K562 (cell line): ENCODE results near the gene TRPV5. TPM values are rescaled to one million over a fixed set of nuclear protein-coding genes. Genes with fewer than 3 reads are reported as not detected.

Experiments used
- ATAC-seq: fragments of 200-7000 bp; cut with Tn5 transposase; 3 replicates; pipeline ENCODE4 v1.9.1; 2020; ENCODE audit warnings: moderate library complexity
- BruUV-seq: library from RNA; stranded (reverse); fragments of 400-500 nt; replicated peaks from 2 replicates; lab custom pipeline; 2021; lab: Mats Ljungman, UMichigan
- CTCF ChIA-PET: fragments of 300-600 bp; formaldehyde crosslinking; extraction: SDS; loops from one replicate; lab custom pipeline; 2021; ENCODE audit warnings: low intra/inter-chr PET ratio; lab: Yijun Ruan, JAX
- POLR2A ChIA-PET: fragments of 300-600, 350-650 bp; sonication (Branson Sonifier 250); formaldehyde crosslinking; extraction: SDS; loops from one replicate; lab custom pipeline; 2021; ENCODE audit warnings: antibody characterized with exemption, inconsistent platforms; lab: Yijun Ruan, JAX
- DNase-seq, 4 experiments: peaks; one replicate each; pipeline versions ENCODE4 v3.0.0 to v3.0.0-alpha.2; 2011 to 2018; ENCODE audit warnings: low spot score in 3 of 4, mixed read lengths in 3 of 4; ENCODE audit errors: extremely low read depth in 1 of 4
- FAIRE-seq: peaks from 2 replicates; lab custom pipeline; 2011; peaks lifted over from hg19 to GRCh38; lab: Jason Lieb, UNC
- H2AFZ ChIP-seq: 2 replicates; pipeline ENCODE4 v1.6.0; 2011; ENCODE audit warnings: low read depth, low read length, control low read depth, inconsistent platforms
- H3K27ac ChIP-seq: fragments of 200-600 bp; 3 replicates; pipeline ENCODE4 v1.8.0; 2011; ENCODE audit warnings: low read depth, mild to moderate bottlenecking, control low read depth, inconsistent platforms, low read length, moderate library complexity, mixed read lengths; ENCODE audit errors: extremely low read depth
- H3K27me3 ChIP-seq, 2 experiments: fragments of 300-600 bp in 1 of 2; 2 replicates in 1 of 2; 3 replicates in 1 of 2; pipeline versions ENCODE4 v1.6.0 to v1.8.0; 2011; ENCODE audit warnings: inconsistent platforms in 2 of 2, low read length in 2 of 2, mild to moderate bottlenecking in 1 of 2, mixed read lengths in 1 of 2, moderate library complexity in 1 of 2; ENCODE audit not compliant: control insufficient read depth in 2 of 2, insufficient read depth in 2 of 2
- H3K36me3 ChIP-seq: fragments of 300-600 bp; 3 replicates; pipeline ENCODE4 v1.8.0; 2011; ENCODE audit warnings: mild to moderate bottlenecking, low read length, inconsistent platforms; ENCODE audit not compliant: control insufficient read depth, insufficient read depth
- H3K4me1 ChIP-seq, 2 experiments: fragments of 200-600 bp in 1 of 2; replicated peaks in 1 of 2; 2 replicates in 1 of 2; 3 replicates in 1 of 2; pipeline versions ENCODE4 v1.5.1 to v1.8.0; 2011; ENCODE audit warnings: inconsistent platforms in 2 of 2, low read length in 2 of 2, mild to moderate bottlenecking in 1 of 2, mixed read lengths in 1 of 2, moderate library complexity in 1 of 2; ENCODE audit not compliant: control insufficient read depth in 2 of 2, insufficient read depth in 2 of 2
- H3K4me2 ChIP-seq: 2 replicates; pipeline ENCODE4 v1.6.1; 2011; ENCODE audit warnings: low read length, control low read depth, inconsistent platforms, mixed read lengths; ENCODE audit not compliant: insufficient read depth
- H3K4me3 ChIP-seq: fragments of 200-600 bp; sonication (generic), shearing (Covaris generic); 2 replicates; pipeline ENCODE4 v1.5.1; 2016; ENCODE audit warnings: control low read depth, inconsistent platforms
- H3K79me2 ChIP-seq: fragments of 200-600 bp; 3 replicates; pipeline ENCODE4 v1.8.0; 2011; ENCODE audit warnings: low read length, inconsistent platforms; ENCODE audit not compliant: control insufficient read depth, insufficient read depth
- H3K9ac ChIP-seq, 2 experiments: 2 replicates each; pipeline versions ENCODE4 v1.6.0 to v1.6.1; 2011; ENCODE audit warnings: low read depth in 2 of 2, low read length in 2 of 2, control low read depth in 1 of 2, inconsistent platforms in 1 of 2, mild to moderate bottlenecking in 1 of 2, mixed read lengths in 1 of 2; ENCODE audit not compliant: insufficient read depth in 1 of 2
- H3K9me1 ChIP-seq: one replicate; pipeline ENCODE4 v1.6.0; 2011; ENCODE audit warnings: inconsistent platforms, mild to moderate bottlenecking, low read length, moderate library complexity; ENCODE audit not compliant: control insufficient read depth, insufficient read depth
- H3K9me3 ChIP-seq: replicated peaks from 2 replicates; pipeline ENCODE4 v1.5.1; 2011; ENCODE audit warnings: low read depth, low read length, inconsistent platforms; ENCODE audit not compliant: control insufficient read depth, insufficient read depth
- H4K20me1 ChIP-seq: replicated peaks from 2 replicates; pipeline ENCODE4 v1.6.1; 2011; ENCODE audit warnings: low read length, inconsistent platforms, mixed read lengths; ENCODE audit not compliant: control insufficient read depth, insufficient read depth
- C11orf30 ChIP-seq: fragments of 450-650 bp; IDR thresholded peaks from 2 replicates; pipeline ENCODE4 v1.6.1; 2016; ENCODE audit warnings: low read depth, mild to moderate bottlenecking
- CBX8 ChIP-seq: fragments of 200-600 bp; sonication (generic); IDR thresholded peaks from 2 replicates; pipeline ENCODE4 v1.6.1; 2012; ENCODE audit warnings: borderline replicate concordance, mixed run types, low read depth, mild to moderate bottlenecking, moderate library complexity, mixed read lengths, low read length, control low read depth, inconsistent platforms; ENCODE audit not compliant: poor library complexity, severe bottlenecking; ENCODE audit errors: extremely low read depth
- ETV1 ChIP-seq: fragments of 450-650 bp; conservative IDR thresholded peaks from 2 replicates; pipeline ENCODE4 v1.6.1; 2016; ENCODE audit warnings: missing genetic modification characterization, control low read depth, low read depth, missing compliant biosample characterization
- HDAC1 ChIP-seq, 2 experiments: fragments of 450-650 bp; IDR thresholded peaks; 2 replicates each; pipeline ENCODE4 v1.6.1; 2016 to 2017; ENCODE audit warnings: inconsistent platforms in 1 of 2, mild to moderate bottlenecking in 1 of 2, moderate library complexity in 1 of 2
- MAFF ChIP-seq: IDR thresholded peaks from 2 replicates; pipeline ENCODE4 v1.6.1; 2012; ENCODE audit warnings: low read length, improper control_type of control experiment
- MAFG ChIP-seq: fragments of 450-650 bp; conservative IDR thresholded peaks from 2 replicates; pipeline ENCODE4 v1.6.1; 2016; ENCODE audit warnings: missing genetic modification characterization, missing compliant biosample characterization
- MAFK ChIP-seq: IDR thresholded peaks from 2 replicates; pipeline ENCODE4 v1.6.1; 2011; ENCODE audit warnings: low read length, improper control_type of control experiment
- MEIS2 ChIP-seq: fragments of 450-650 bp; IDR thresholded peaks from 2 replicates; pipeline ENCODE4 v1.6.1; 2014; ENCODE audit warnings: mild to moderate bottlenecking; ENCODE audit not compliant: partially characterized antibody
- NFATC3 ChIP-seq: fragments of 450-650 bp; IDR thresholded peaks from 2 replicates; pipeline ENCODE4 v1.6.1; 2017; ENCODE audit warnings: mild to moderate bottlenecking
- NFE2 ChIP-seq: IDR thresholded peaks from 2 replicates; pipeline ENCODE4 v1.6.1; 2014; ENCODE audit warnings: antibody characterized with exemption, low read depth
- POLR2AphosphoS2 ChIP-seq: IDR thresholded peaks from 2 replicates; pipeline ENCODE4 v1.6.1; 2012; ENCODE audit warnings: low read length, improper control_type of control experiment
- PRMT5 ChIP-seq: sonication (generic); formaldehyde crosslinking; IDR thresholded peaks from 2 replicates; pipeline ENCODE4 v1.5.0; 2020; ENCODE audit warnings: missing genetic modification reagents
- RAD21 ChIP-seq, 2 experiments: fragments of 250-450 bp in 1 of 2; fragments of 450-650 bp in 1 of 2; sonication (Bioruptor Pico) in 1 of 2; formaldehyde crosslinking in 1 of 2; IDR thresholded peaks in 1 of 2; conservative IDR thresholded peaks in 1 of 2; 2 replicates each; pipeline versions ENCODE4 v1.4.0 to v1.8.0; 2020 to 2022; ENCODE audit warnings: mild to moderate bottlenecking in 2 of 2, moderate library complexity in 1 of 2
- ZNF316 ChIP-seq: fragments of 450-650 bp; IDR thresholded peaks from 2 replicates; pipeline ENCODE4 v1.6.1; 2016
- WGBS: fragments of 100-300 bp; shearing (Covaris generic); methylation state at CpG from one replicate; pipeline ENCODE4 v1.1.6; 2016; ENCODE audit warnings: low coverage, mixed read lengths; ENCODE audit not compliant: insufficient coverage; ENCODE audit errors: missing lambda C conversion rate; 5-methylcytosine and 5-hydroxymethylcytosine counted together
- in situ Hi-C: fragments of 300-500 bp; cut with MboI; formaldehyde crosslinking; loops from 4 replicates; pipeline ENCODE4 v1.15.0; 2018; ENCODE audit warnings: inconsistent platforms, mixed read lengths
- intact Hi-C: fragments of 100-400 bp; cut with micrococcal nuclease; formaldehyde crosslinking; loops from 2 replicates; pipeline ENCODE4 v1.14.2; 2022
- polyA plus RNA-seq, 8 experiments: library from polyadenylated mRNA; depleted of rRNA in 4 of 8; stranded (reverse) in 5 of 8; unstranded in 3 of 8; fragments of >200 nt; fragmentation: Nextera tagmentation in 2 of 8; fragmentation: Illumina TruSeq in 1 of 8; extraction: Ambion mirVana in 2 of 8; extraction: Trizol in 1 of 8; gene quantifications; 2 replicates each; pipeline versions ENCODE4 v1.2.1 to v1.2.3, GENCODE V29; 2011 to 2014; ENCODE audit warnings: inconsistent platforms in 1 of 8, missing spikeins in 1 of 8
- total RNA-seq, 7 experiments: library from RNA; depleted of rRNA in 6 of 7; stranded (reverse); fragments of >200 nt in 6 of 7; fragmentation: Illumina TruSeq in 2 of 7; extraction: Trizol in 2 of 7; gene quantifications; 2 replicates each; pipeline versions ENCODE4 v1.2.1 to v1.2.3, GENCODE V29; 2011 to 2021; ENCODE audit warnings: low replicate concordance in 1 of 7
- TF ChIP-seq, protein P1 (sequence below): sonication (generic); formaldehyde crosslinking; IDR thresholded peaks from 2 replicates; pipeline ENCODE4 v1.9.0; 2022; ENCODE audit warnings: mild to moderate bottlenecking, missing genetic modification reagents
- TF ChIP-seq, protein P2 (sequence below): sonication (generic); formaldehyde crosslinking; IDR thresholded peaks from 2 replicates; pipeline ENCODE4 v1.8.1; 2023; ENCODE audit warnings: mild to moderate bottlenecking, missing genetic modification reagents, moderate library complexity
- TF ChIP-seq, protein P3 (sequence below): sonication (generic); formaldehyde crosslinking; IDR thresholded peaks from 2 replicates; pipeline ENCODE4 v1.8.0; 2022; ENCODE audit warnings: mild to moderate bottlenecking, missing genetic modification reagents
- TF ChIP-seq, protein P4 (sequence below): sonication (generic); formaldehyde crosslinking; IDR thresholded peaks from 2 replicates; pipeline ENCODE4 v1.8.0; 2023; ENCODE audit warnings: mild to moderate bottlenecking, missing genetic modification reagents

The TRPV5 gene
- total and polyA plus RNA-seq, 9 of the 15 experiments (the other 6 are each of a cell fraction or from before 2014, with no cell fraction given) = not detected

DNA sequence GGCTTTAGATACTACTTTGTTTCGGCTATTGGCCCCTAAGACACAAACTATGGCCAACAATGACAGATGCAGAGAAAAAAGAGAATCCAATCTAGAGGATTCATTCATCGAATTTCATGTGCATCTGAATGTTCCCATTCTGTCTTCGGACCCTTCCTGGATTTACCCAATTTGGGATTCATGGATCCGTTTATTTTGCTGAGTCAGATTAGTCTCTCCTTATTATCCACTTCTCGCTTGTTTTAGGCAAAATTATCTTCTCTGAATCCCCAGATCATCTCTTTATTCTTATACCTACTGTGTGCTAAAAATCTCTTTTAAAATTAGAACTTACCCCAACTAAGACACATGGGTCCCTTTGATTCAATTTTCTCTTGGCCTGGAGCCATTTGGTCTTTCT lies 54.5 kb downstream of the TRPV5 start:
- ChIA-PET CTCF (no interaction called here), POLR2A (interaction anchor here (0.6 to 1.1 kb wide), 2 partner anchors 92 to 124 kb away, joined by 3 to 4 read pairs; no protein-coding TSS in a partner anchor)
- H3K9me1 ChIP-seq = no peaks in the 10 kb centered on the region
- ATAC-seq (no peak), DNase-seq (no peak), FAIRE-seq (no peak)
- H2AFZ ChIP-seq = no peak overlapping the region
- peaks cover 49 to 88% of the 10 kb centered on the region in 2 experiments for H3K27me3 ChIP-seq
- in situ Hi-C loops (loop anchor here (5.0 kb wide), 2 partner anchors 123 to 333 kb away; no protein-coding TSS in a partner anchor), intact Hi-C loops (no loop called here)
- WGBS = 4% methylated on average over 5 of the region's 5 CpGs
- H3K4me1 ChIP-seq = no peaks in the 10 kb centered on the region
- H3K36me3 ChIP-seq = no peaks in the 10 kb centered on the region
- no peak overlapping the region for H3K4me2 ChIP-seq
- no peaks in the 10 kb centered on the region for H3K9me3 ChIP-seq
- no peaks in the 10 kb centered on the region for H4K20me1 ChIP-seq
- no peak overlapping the region for H3K9ac ChIP-seq
- no peak overlapping the region for H3K27ac ChIP-seq
- H3K4me3 ChIP-seq = no peak overlapping the region
- H3K79me2 ChIP-seq = no peaks in the 10 kb centered on the region
- BruUV-seq = no TSS peak
- TF ChIP-seq NFE2 (peak; percentile 13; the same call in 1 of the 2 replicates), MAFF (peak; percentile 75), NFATC3 (no peak), CBX8 (no peak), MAFK (peak; percentile 69), POLR2AphosphoS2 (no peak), RAD21 (CRISPR knock-in tag; conservative IDR thresholded peaks at IDR 0.05 in 1 of 2, IDR thresholded peaks at IDR 0.05 in 1 of 2) (no peak), HDAC1 (IDR thresholded peaks at IDR 0.05) (no peak), PRMT5 (CRISPR knock-in tag) (no peak), ZNF316 (peak; percentile 90), MAFG (tag) (peak; percentile 77), MEIS2 (no peak), ETV1 (tag) (no peak), C11orf30 (peak; percentile 70)
- TF ChIP-seq, protein P1, sequence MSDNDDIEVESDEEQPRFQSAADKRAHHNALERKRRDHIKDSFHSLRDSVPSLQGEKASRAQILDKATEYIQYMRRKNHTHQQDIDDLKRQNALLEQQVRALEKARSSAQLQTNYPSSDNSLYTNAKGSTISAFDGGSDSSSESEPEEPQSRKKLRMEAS = no peak
- TF ChIP-seq, protein P2, sequence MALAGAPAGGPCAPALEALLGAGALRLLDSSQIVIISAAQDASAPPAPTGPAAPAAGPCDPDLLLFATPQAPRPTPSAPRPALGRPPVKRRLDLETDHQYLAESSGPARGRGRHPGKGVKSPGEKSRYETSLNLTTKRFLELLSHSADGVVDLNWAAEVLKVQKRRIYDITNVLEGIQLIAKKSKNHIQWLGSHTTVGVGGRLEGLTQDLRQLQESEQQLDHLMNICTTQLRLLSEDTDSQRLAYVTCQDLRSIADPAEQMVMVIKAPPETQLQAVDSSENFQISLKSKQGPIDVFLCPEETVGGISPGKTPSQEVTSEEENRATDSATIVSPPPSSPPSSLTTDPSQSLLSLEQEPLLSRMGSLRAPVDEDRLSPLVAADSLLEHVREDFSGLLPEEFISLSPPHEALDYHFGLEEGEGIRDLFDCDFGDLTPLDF (CRISPR knock-in tag) = no peak
- TF ChIP-seq, protein P3, sequence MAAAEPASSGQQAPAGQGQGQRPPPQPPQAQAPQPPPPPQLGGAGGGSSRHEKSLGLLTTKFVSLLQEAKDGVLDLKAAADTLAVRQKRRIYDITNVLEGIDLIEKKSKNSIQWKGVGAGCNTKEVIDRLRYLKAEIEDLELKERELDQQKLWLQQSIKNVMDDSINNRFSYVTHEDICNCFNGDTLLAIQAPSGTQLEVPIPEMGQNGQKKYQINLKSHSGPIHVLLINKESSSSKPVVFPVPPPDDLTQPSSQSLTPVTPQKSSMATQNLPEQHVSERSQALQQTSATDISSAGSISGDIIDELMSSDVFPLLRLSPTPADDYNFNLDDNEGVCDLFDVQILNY (CRISPR knock-in tag) = no peak
- TF ChIP-seq, protein P4, sequence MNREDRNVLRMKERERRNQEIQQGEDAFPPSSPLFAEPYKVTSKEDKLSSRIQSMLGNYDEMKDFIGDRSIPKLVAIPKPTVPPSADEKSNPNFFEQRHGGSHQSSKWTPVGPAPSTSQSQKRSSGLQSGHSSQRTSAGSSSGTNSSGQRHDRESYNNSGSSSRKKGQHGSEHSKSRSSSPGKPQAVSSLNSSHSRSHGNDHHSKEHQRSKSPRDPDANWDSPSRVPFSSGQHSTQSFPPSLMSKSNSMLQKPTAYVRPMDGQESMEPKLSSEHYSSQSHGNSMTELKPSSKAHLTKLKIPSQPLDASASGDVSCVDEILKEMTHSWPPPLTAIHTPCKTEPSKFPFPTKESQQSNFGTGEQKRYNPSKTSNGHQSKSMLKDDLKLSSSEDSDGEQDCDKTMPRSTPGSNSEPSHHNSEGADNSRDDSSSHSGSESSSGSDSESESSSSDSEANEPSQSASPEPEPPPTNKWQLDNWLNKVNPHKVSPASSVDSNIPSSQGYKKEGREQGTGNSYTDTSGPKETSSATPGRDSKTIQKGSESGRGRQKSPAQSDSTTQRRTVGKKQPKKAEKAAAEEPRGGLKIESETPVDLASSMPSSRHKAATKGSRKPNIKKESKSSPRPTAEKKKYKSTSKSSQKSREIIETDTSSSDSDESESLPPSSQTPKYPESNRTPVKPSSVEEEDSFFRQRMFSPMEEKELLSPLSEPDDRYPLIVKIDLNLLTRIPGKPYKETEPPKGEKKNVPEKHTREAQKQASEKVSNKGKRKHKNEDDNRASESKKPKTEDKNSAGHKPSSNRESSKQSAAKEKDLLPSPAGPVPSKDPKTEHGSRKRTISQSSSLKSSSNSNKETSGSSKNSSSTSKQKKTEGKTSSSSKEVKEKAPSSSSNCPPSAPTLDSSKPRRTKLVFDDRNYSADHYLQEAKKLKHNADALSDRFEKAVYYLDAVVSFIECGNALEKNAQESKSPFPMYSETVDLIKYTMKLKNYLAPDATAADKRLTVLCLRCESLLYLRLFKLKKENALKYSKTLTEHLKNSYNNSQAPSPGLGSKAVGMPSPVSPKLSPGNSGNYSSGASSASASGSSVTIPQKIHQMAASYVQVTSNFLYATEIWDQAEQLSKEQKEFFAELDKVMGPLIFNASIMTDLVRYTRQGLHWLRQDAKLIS (CRISPR knock-in tag) = no peak
